H9 (cell line): ENCODE data around the gene DSCAM. TPM values are rescaled to one million over a fixed set of nuclear protein-coding genes. Genes with fewer than 3 reads are reported as not detected.

ENCODE experiments used
- DNase-seq: peaks from one replicate; pipeline ENCODE4 v3.0.0-alpha.2; 2017
- H2AFZ ChIP-seq: one replicate; pipeline ENCODE4 v1.6.1; 2013; ENCODE audit warnings: mild to moderate bottlenecking, low read length, control low read depth, moderate library complexity
- H2AK5ac ChIP-seq: 2 replicates; pipeline ENCODE4 v1.6.1; 2013; ENCODE audit warnings: low read length, control low read depth, mixed read lengths; ENCODE audit not compliant: insufficient read length
- H2BK120ac ChIP-seq: one replicate; pipeline ENCODE4 v1.6.1; 2013; ENCODE audit warnings: low read depth, mild to moderate bottlenecking, low read length, control low read depth, inconsistent platforms; ENCODE audit not compliant: poor library complexity, severe bottlenecking
- H2BK12ac ChIP-seq: 2 replicates; pipeline ENCODE4 v1.6.1; 2013; ENCODE audit warnings: low read length, control low read depth, mixed read lengths, low read depth; ENCODE audit not compliant: insufficient read length
- H2BK15ac ChIP-seq: 2 replicates; pipeline ENCODE4 v1.6.1; 2013; ENCODE audit warnings: low read depth, low read length, control low read depth
- H2BK20ac ChIP-seq: one replicate; pipeline ENCODE4 v1.6.1; 2013; ENCODE audit warnings: low read depth, mild to moderate bottlenecking, low read length, control low read depth, inconsistent platforms; ENCODE audit not compliant: poor library complexity, severe bottlenecking
- H2BK5ac ChIP-seq: 2 replicates; pipeline ENCODE4 v1.6.1; 2013; ENCODE audit warnings: low read length, control low read depth, mixed read lengths; ENCODE audit not compliant: insufficient read length
- H3K14ac ChIP-seq: 2 replicates; pipeline ENCODE4 v1.6.1; 2013; ENCODE audit warnings: low read length, control low read depth; ENCODE audit not compliant: insufficient read depth
- H3K18ac ChIP-seq: 2 replicates; pipeline ENCODE4 v1.6.1; 2013; ENCODE audit warnings: low read depth, mild to moderate bottlenecking, mixed read lengths, low read length, control low read depth; ENCODE audit not compliant: insufficient read length
- H3K23ac ChIP-seq: 2 replicates; pipeline ENCODE4 v1.6.1; 2013; ENCODE audit warnings: low read length, control low read depth, mixed read lengths, low read depth; ENCODE audit not compliant: insufficient read length
- H3K23me2 ChIP-seq: 2 replicates; pipeline ENCODE4 v1.6.1; 2013; ENCODE audit warnings: low read depth, mild to moderate bottlenecking, mixed read lengths, low read length, control low read depth; ENCODE audit not compliant: insufficient read length, poor library complexity, severe bottlenecking
- H3K27ac ChIP-seq: 2 replicates; pipeline ENCODE4 v1.5.1; 2013; ENCODE audit warnings: low read length, control low read depth, mixed read lengths, low read depth; ENCODE audit not compliant: insufficient read length
- H3K27me3 ChIP-seq: 2 replicates; pipeline ENCODE4 v1.6.1; 2013; ENCODE audit warnings: low read length, control low read depth, inconsistent platforms; ENCODE audit not compliant: insufficient read depth
- H3K4ac ChIP-seq: 2 replicates; pipeline ENCODE4 v1.6.1; 2013; ENCODE audit warnings: low read depth, mild to moderate bottlenecking, control low read depth, inconsistent platforms, low read length, moderate library complexity
- H3K4me1 ChIP-seq: 2 replicates; pipeline ENCODE4 v1.6.1; 2013; ENCODE audit warnings: low read length, control low read depth, inconsistent platforms; ENCODE audit not compliant: insufficient read depth
- H3K4me2 ChIP-seq: 2 replicates; pipeline ENCODE4 v1.6.1; 2013; ENCODE audit warnings: low read length, control low read depth, mixed read lengths; ENCODE audit not compliant: insufficient read length, insufficient read depth
- H3K56ac ChIP-seq: 2 replicates; pipeline ENCODE4 v1.6.1; 2013; ENCODE audit warnings: low read depth, mild to moderate bottlenecking, mixed read lengths, low read length, control low read depth; ENCODE audit not compliant: insufficient read length
- H3K79me1 ChIP-seq: 2 replicates; pipeline ENCODE4 v1.6.1; 2013; ENCODE audit warnings: low read depth, mild to moderate bottlenecking, moderate library complexity, low read length, control low read depth, inconsistent platforms; ENCODE audit not compliant: insufficient read depth, poor library complexity, severe bottlenecking
- H3K79me2 ChIP-seq: 2 replicates; pipeline ENCODE4 v1.6.1; 2013; ENCODE audit warnings: low read length, control low read depth, inconsistent platforms; ENCODE audit not compliant: insufficient read depth
- H3K9ac ChIP-seq: 2 replicates; pipeline ENCODE4 v1.6.1; 2013; ENCODE audit warnings: low read length, control low read depth, mixed read lengths; ENCODE audit not compliant: insufficient read length; ENCODE audit errors: extremely low read depth
- H3K9me3 ChIP-seq: one replicate; pipeline ENCODE4 v1.6.1; 2013; ENCODE audit warnings: low read depth, low read length, inconsistent platforms; ENCODE audit not compliant: control insufficient read depth
- H3T11ph ChIP-seq: one replicate; pipeline ENCODE4 v1.6.1; 2013; ENCODE audit warnings: mild to moderate bottlenecking, low read length, control low read depth, inconsistent platforms
- H4K20me1 ChIP-seq: one replicate; pipeline ENCODE4 v1.6.1; 2013; ENCODE audit not compliant: control insufficient read depth, insufficient read length, insufficient read depth
- H4K5ac ChIP-seq: 2 replicates; pipeline ENCODE4 v1.6.1; 2013; ENCODE audit warnings: low read depth, mild to moderate bottlenecking, mixed read lengths, low read length, control low read depth; ENCODE audit not compliant: insufficient read length
- H4K8ac ChIP-seq: replicated peaks from 2 replicates; pipeline ENCODE4 v1.6.1; 2013; ENCODE audit warnings: low read length, control low read depth, mixed read lengths, low read depth; ENCODE audit not compliant: insufficient read length
- H4K91ac ChIP-seq: 2 replicates; pipeline ENCODE4 v1.6.1; 2013; ENCODE audit warnings: low read depth, mild to moderate bottlenecking, moderate library complexity, mixed read lengths, low read length, control low read depth; ENCODE audit not compliant: insufficient read length
- H3K27ac Mint-ChIP-seq, 3 experiments: 2 replicates in 2 of 3; 3 replicates in 1 of 3; pipeline ENCODE4 v1.8.0; 2020 to 2021; ENCODE audit warnings: mixed read lengths in 3 of 3, mild to moderate bottlenecking in 1 of 3, moderate library complexity in 1 of 3
- H3K27me3 Mint-ChIP-seq: 2 replicates; pipeline ENCODE4 v1.8.0; 2021; ENCODE audit warnings: low read depth, mild to moderate bottlenecking, moderate library complexity, mixed read lengths
- H3K36me3 Mint-ChIP-seq, 3 experiments: 2 replicates in 2 of 3; 3 replicates in 1 of 3; pipeline ENCODE4 v1.8.0; 2020 to 2021; ENCODE audit warnings: low read depth in 3 of 3, mixed read lengths in 3 of 3; ENCODE audit not compliant: insufficient read depth in 1 of 3
- H3K4me1 Mint-ChIP-seq, 2 experiments: 2 replicates each; pipeline ENCODE4 v1.8.0; 2020; ENCODE audit warnings: mixed read lengths in 2 of 2
- H3K4me3 Mint-ChIP-seq, 2 experiments: 2 replicates in 1 of 2; 3 replicates in 1 of 2; pipeline ENCODE4 v1.8.0; 2020 to 2021; ENCODE audit warnings: mild to moderate bottlenecking in 2 of 2, mixed read lengths in 2 of 2, moderate library complexity in 1 of 2
- H3K9me3 Mint-ChIP-seq, 2 experiments: 2 replicates in 1 of 2; 3 replicates in 1 of 2; pipeline ENCODE4 v1.8.0; 2020; ENCODE audit warnings: mild to moderate bottlenecking in 2 of 2, mixed read lengths in 2 of 2, moderate library complexity in 1 of 2
- WGBS: extraction: QIAGEN DNeasy Blood & Tissue Kit; methylation state at CpG from one replicate; pipeline ENCODE4 v1.1.7; 2013; ENCODE audit warnings: missing lambda C conversion rate, low lambda C conversion rate, mixed read lengths; ENCODE audit not compliant: insufficient read length; ENCODE audit errors: extremely low coverage; 5-methylcytosine and 5-hydroxymethylcytosine counted together
- total RNA-seq: library from RNA; stranded (reverse); gene quantifications from 2 replicates; pipeline ENCODE4 v1.2.1, GENCODE V29; 2021
- TF ChIP-seq, protein P1 (sequence below): fragments of 200-600 bp; sonication (generic); conservative IDR thresholded peaks from 3 replicates; pipeline ENCODE4 v1.8.0; 2021; ENCODE audit warnings: antibody characterized with exemption, mild to moderate bottlenecking

The DSCAM gene
- total RNA-seq, 1 experiment from 2014 or later: 0.17 TPM

GRCh38 chr21:40757366-40757765 is 89.6 kb downstream of the DSCAM start:
- Histone ChIP-seq H2AFZ (no peak overlapping the region), H2BK5ac (no peak overlapping the region), H3K18ac (peak overlapping the region; percentile 40), H4K8ac (no peak overlapping the region), H4K5ac (no peak overlapping the region), H3K4me2 (no peak overlapping the region), H4K20me1 (no peaks in the 10 kb centered on the region), H3K4ac (no peak overlapping the region), H3K23ac (no peak overlapping the region), H2BK120ac (no peak overlapping the region), H3K4me1 (no peaks in the 10 kb centered on the region), H3K23me2 (no peaks in the 10 kb centered on the region), H2AK5ac (no peak overlapping the region), H3T11ph (no peak overlapping the region), H3K14ac (no peak overlapping the region), H3K9me3 (no peaks in the 10 kb centered on the region), H3K9ac (no peak overlapping the region), H3K79me1 (no peaks in the 10 kb centered on the region), H3K27ac (no peak overlapping the region), H3K79me2 (no peaks in the 10 kb centered on the region), H2BK20ac (no peak overlapping the region), H3K27me3 (no peaks in the 10 kb centered on the region), H2BK12ac (no peak overlapping the region), H3K56ac (no peak overlapping the region), H2BK15ac (no peak overlapping the region), H4K91ac (no peak overlapping the region)
- TF ChIP-seq, protein P1, sequence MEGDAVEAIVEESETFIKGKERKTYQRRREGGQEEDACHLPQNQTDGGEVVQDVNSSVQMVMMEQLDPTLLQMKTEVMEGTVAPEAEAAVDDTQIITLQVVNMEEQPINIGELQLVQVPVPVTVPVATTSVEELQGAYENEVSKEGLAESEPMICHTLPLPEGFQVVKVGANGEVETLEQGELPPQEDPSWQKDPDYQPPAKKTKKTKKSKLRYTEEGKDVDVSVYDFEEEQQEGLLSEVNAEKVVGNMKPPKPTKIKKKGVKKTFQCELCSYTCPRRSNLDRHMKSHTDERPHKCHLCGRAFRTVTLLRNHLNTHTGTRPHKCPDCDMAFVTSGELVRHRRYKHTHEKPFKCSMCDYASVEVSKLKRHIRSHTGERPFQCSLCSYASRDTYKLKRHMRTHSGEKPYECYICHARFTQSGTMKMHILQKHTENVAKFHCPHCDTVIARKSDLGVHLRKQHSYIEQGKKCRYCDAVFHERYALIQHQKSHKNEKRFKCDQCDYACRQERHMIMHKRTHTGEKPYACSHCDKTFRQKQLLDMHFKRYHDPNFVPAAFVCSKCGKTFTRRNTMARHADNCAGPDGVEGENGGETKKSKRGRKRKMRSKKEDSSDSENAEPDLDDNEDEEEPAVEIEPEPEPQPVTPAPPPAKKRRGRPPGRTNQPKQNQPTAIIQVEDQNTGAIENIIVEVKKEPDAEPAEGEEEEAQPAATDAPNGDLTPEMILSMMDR: no peak
- H3K36me3 Mint-ChIP-seq: no peaks in the 10 kb centered on the region
- no peaks in the 10 kb centered on the region for H3K4me1 Mint-ChIP-seq
- H3K27me3 Mint-ChIP-seq: peaks cover 2% of the 10 kb centered on the region; the same call in 1 of the 2 replicates
- H3K4me3 Mint-ChIP-seq: no peak overlapping the region
- peaks cover 0 to 2% of the 10 kb centered on the region in 2 experiments; a peak in 2 of 5 replicates for H3K9me3 Mint-ChIP-seq
- H3K27ac Mint-ChIP-seq: no peak overlapping the region
- no CpG with 5 or more reads among the region's 3 CpGs for WGBS
- DNase-seq: no peak
